Measurements from ENCODE around the gene WRAP73.

- TF ChIP-seq CTCF (IDR thresholded peaks at IDR 0.05), result no peak
- no peak for TF ChIP-seq POLR2A (IDR thresholded peaks at IDR 0.05; ENCODE audit: low read depth)
Observed at GRCh38 chr1:3651930-3652547, 2.1 kb upstream of the WRAP73 start, which contains the start of gene TP73.
